HEK293 (cell line): Measurements from ENCODE around the gene INSIG2.
A peak's percentile ranks its signal among the peaks of the same experiment; 100 is the strongest.

Experiments
- BCL11A ChIP-seq: fragments of 450-650 bp; formaldehyde crosslinking; IDR thresholded peaks from 2 replicates; pipeline ENCODE4 v1.5.1; 2016; ENCODE audit warnings: low read depth, missing biosample characterization, missing genetic modification characterization
- GLI2 ChIP-seq: fragments of 450-650 bp; formaldehyde crosslinking; IDR thresholded peaks from 2 replicates; pipeline ENCODE4; 2017; ENCODE audit warnings: missing biosample characterization, missing genetic modification characterization, low read depth, borderline replicate concordance
- KLF1 ChIP-seq: fragments of 450-650 bp; formaldehyde crosslinking; IDR thresholded peaks from 2 replicates; pipeline ENCODE4 v1.5.1; 2016; ENCODE audit warnings: missing biosample characterization, missing genetic modification characterization
- KLF7 ChIP-seq: fragments of 450-650 bp; formaldehyde crosslinking; IDR thresholded peaks from 2 replicates; pipeline ENCODE4 v1.5.1; 2016; ENCODE audit warnings: missing biosample characterization, missing genetic modification characterization, borderline replicate concordance
- KLF8 ChIP-seq: fragments of 450-650 bp; formaldehyde crosslinking; IDR thresholded peaks from 2 replicates; pipeline ENCODE4 v1.5.1; 2016; ENCODE audit warnings: missing biosample characterization, missing genetic modification characterization
- OSR2 ChIP-seq: fragments of 450-650 bp; formaldehyde crosslinking; IDR thresholded peaks from 2 replicates; pipeline ENCODE4 v1.5.1; 2016; ENCODE audit warnings: missing biosample characterization, missing genetic modification characterization
- REPIN1 ChIP-seq: fragments of 450-650 bp; formaldehyde crosslinking; IDR thresholded peaks from 2 replicates; pipeline ENCODE4 v1.5.1; 2017; ENCODE audit warnings: missing biosample characterization, missing genetic modification characterization, low read depth
- SP2 ChIP-seq: fragments of 450-650 bp; formaldehyde crosslinking; IDR thresholded peaks from 2 replicates; pipeline ENCODE4 v1.5.1; 2016; ENCODE audit warnings: missing biosample characterization, missing genetic modification characterization
- ZBTB1 ChIP-seq: fragments of 450-650 bp; formaldehyde crosslinking; IDR thresholded peaks from 2 replicates; pipeline ENCODE4 v1.5.1; 2016; ENCODE audit warnings: missing biosample characterization, missing genetic modification characterization
- ZBTB17 ChIP-seq: fragments of 450-650 bp; formaldehyde crosslinking; IDR thresholded peaks from 2 replicates; pipeline ENCODE4 v1.5.1; 2016; ENCODE audit warnings: missing biosample characterization, missing genetic modification characterization
- ZEB2 ChIP-seq: fragments of 450-650 bp; formaldehyde crosslinking; IDR thresholded peaks from 2 replicates; pipeline ENCODE4 v1.5.1; 2016; ENCODE audit warnings: missing biosample characterization, missing genetic modification characterization
- ZFHX2 ChIP-seq: fragments of 450-650 bp; formaldehyde crosslinking; conservative IDR thresholded peaks from 2 replicates; pipeline ENCODE4 v1.5.1; 2016; ENCODE audit warnings: missing biosample characterization, missing genetic modification characterization
- ZFP3 ChIP-seq: fragments of 450-650 bp; formaldehyde crosslinking; IDR thresholded peaks from 2 replicates; pipeline ENCODE4 v1.5.1; 2016; ENCODE audit warnings: low read depth, missing biosample characterization, missing genetic modification characterization
- ZNF140 ChIP-seq: fragments of 450-650 bp; formaldehyde crosslinking; IDR thresholded peaks from 2 replicates; pipeline ENCODE4 v1.5.1; 2016; ENCODE audit warnings: missing biosample characterization, missing genetic modification characterization
- ZNF155 ChIP-seq: fragments of 450-650 bp; formaldehyde crosslinking; IDR thresholded peaks from 2 replicates; pipeline ENCODE4 v1.5.1; 2016; ENCODE audit warnings: missing biosample characterization, missing genetic modification characterization
- ZNF398 ChIP-seq: fragments of 450-650 bp; formaldehyde crosslinking; IDR thresholded peaks from 2 replicates; pipeline ENCODE4 v1.5.1; 2017; ENCODE audit warnings: missing biosample characterization, missing genetic modification characterization
- ZNF544 ChIP-seq: fragments of 450-650 bp; formaldehyde crosslinking; IDR thresholded peaks from 2 replicates; pipeline ENCODE4 v1.5.0; 2017; ENCODE audit warnings: missing biosample characterization, missing genetic modification characterization
- ZNF560 ChIP-seq: fragments of 450-650 bp; formaldehyde crosslinking; IDR thresholded peaks from 2 replicates; pipeline ENCODE4 v1.5.1; 2017; ENCODE audit warnings: missing biosample characterization, missing genetic modification characterization, borderline replicate concordance
- ZNF585B ChIP-seq: fragments of 450-650 bp; formaldehyde crosslinking; IDR thresholded peaks from 2 replicates; pipeline ENCODE4 v1.5.1; 2016; ENCODE audit warnings: missing biosample characterization, missing genetic modification characterization
- ZNF600 ChIP-seq: fragments of 450-650 bp; formaldehyde crosslinking; IDR thresholded peaks from 2 replicates; pipeline ENCODE4 v1.5.1; 2016; ENCODE audit warnings: missing biosample characterization, missing genetic modification characterization
- ZNF621 ChIP-seq: fragments of 450-650 bp; formaldehyde crosslinking; IDR thresholded peaks from 2 replicates; pipeline ENCODE4 v1.5.1; 2017; ENCODE audit warnings: missing biosample characterization, missing genetic modification characterization
- ZNF658 ChIP-seq: fragments of 450-650 bp; formaldehyde crosslinking; IDR thresholded peaks from 2 replicates; pipeline ENCODE4; 2016; ENCODE audit warnings: missing biosample characterization, missing genetic modification characterization
- ZNF701 ChIP-seq: fragments of 450-650 bp; formaldehyde crosslinking; IDR thresholded peaks from 2 replicates; pipeline ENCODE4 v1.5.1; 2016; ENCODE audit warnings: missing biosample characterization, missing genetic modification characterization
- ZNF707 ChIP-seq: fragments of 450-650 bp; formaldehyde crosslinking; IDR thresholded peaks from 2 replicates; pipeline ENCODE4 v1.5.1; 2016; ENCODE audit warnings: missing biosample characterization, missing genetic modification characterization
- ZNF830 ChIP-seq: fragments of 450-650 bp; IDR thresholded peaks from 2 replicates; pipeline ENCODE4 v1.5.0; 2018; ENCODE audit warnings: missing biosample characterization, missing genetic modification characterization, low read depth, mild to moderate bottlenecking, moderate library complexity
- TF ChIP-seq, protein P1 (sequence below): fragments of 450-650 bp; formaldehyde crosslinking; IDR thresholded peaks from 2 replicates; pipeline ENCODE4 v1.5.1; 2016; ENCODE audit warnings: missing biosample characterization, missing genetic modification characterization
- TF ChIP-seq, protein P2 (sequence below): fragments of 450-650 bp; formaldehyde crosslinking; conservative IDR thresholded peaks from 2 replicates; pipeline ENCODE4 v1.5.1; 2016; ENCODE audit warnings: low read depth, missing biosample characterization, missing genetic modification characterization
- TF ChIP-seq, protein P3 (sequence below): fragments of 450-650 bp; formaldehyde crosslinking; IDR thresholded peaks from 2 replicates; pipeline ENCODE4 v1.5.1; 2016; ENCODE audit warnings: missing biosample characterization, missing genetic modification characterization
- TF ChIP-seq, protein P4 (sequence below): fragments of 450-650 bp; formaldehyde crosslinking; IDR thresholded peaks from 2 replicates; pipeline ENCODE4 v1.5.1; 2017; ENCODE audit warnings: missing biosample characterization, mild to moderate bottlenecking, missing genetic modification characterization, moderate library complexity

Gene INSIG2

GRCh38 chr2:118112771-118113334 is 24.6 kb downstream of the INSIG2 start (continued):
- TF ChIP-seq REPIN1 (tag by site-specific recombination): no peak
- TF ChIP-seq ZNF658 (tag by site-specific recombination): no peak
- no peak for TF ChIP-seq ZNF830 (tag by site-specific recombination)
- peak; percentile 44; the same call in 1 of the 2 replicates for TF ChIP-seq KLF8 (tag by site-specific recombination)
- TF ChIP-seq ZNF140 (tag by site-specific recombination): no peak
- 0 out of 2 replicates have a peak, but pooled peaks have one; percentile 33 for TF ChIP-seq ZEB2 (tag by site-specific recombination)
- no peak for TF ChIP-seq KLF7 (tag by site-specific recombination)
- TF ChIP-seq ZNF155: no peak
- no peak for TF ChIP-seq SP2 (tag by site-specific recombination)
- 0 out of 2 replicates have a peak, but pooled peaks have one; percentile 6 for TF ChIP-seq ZFHX2 (tag by site-specific recombination)
- no peak for TF ChIP-seq ZFP3 (tag by site-specific recombination)
- TF ChIP-seq ZNF398: 0 out of 2 replicates have a peak, but pooled peaks have one; percentile 26
- no peak for TF ChIP-seq GLI2
- no peak for TF ChIP-seq ZBTB1 (tag by site-specific recombination)
- no peak for TF ChIP-seq ZBTB17 (tag by site-specific recombination)
- 0 out of 2 replicates have a peak, but pooled peaks have one; percentile 36 for TF ChIP-seq ZNF600 (tag by site-specific recombination)
- TF ChIP-seq BCL11A (tag by site-specific recombination): no peak
- no peak for TF ChIP-seq ZNF544 (tag by site-specific recombination)
- peak; percentile 80 for TF ChIP-seq OSR2 (tag by site-specific recombination)
- no peak for TF ChIP-seq KLF1 (tag by site-specific recombination)
- TF ChIP-seq, protein P1, sequence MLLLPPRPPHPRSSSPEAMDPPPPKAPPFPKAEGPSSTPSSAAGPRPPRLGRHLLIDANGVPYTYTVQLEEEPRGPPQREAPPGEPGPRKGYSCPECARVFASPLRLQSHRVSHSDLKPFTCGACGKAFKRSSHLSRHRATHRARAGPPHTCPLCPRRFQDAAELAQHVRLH (tag by site-specific recombination): no peak
- TF ChIP-seq, protein P2, sequence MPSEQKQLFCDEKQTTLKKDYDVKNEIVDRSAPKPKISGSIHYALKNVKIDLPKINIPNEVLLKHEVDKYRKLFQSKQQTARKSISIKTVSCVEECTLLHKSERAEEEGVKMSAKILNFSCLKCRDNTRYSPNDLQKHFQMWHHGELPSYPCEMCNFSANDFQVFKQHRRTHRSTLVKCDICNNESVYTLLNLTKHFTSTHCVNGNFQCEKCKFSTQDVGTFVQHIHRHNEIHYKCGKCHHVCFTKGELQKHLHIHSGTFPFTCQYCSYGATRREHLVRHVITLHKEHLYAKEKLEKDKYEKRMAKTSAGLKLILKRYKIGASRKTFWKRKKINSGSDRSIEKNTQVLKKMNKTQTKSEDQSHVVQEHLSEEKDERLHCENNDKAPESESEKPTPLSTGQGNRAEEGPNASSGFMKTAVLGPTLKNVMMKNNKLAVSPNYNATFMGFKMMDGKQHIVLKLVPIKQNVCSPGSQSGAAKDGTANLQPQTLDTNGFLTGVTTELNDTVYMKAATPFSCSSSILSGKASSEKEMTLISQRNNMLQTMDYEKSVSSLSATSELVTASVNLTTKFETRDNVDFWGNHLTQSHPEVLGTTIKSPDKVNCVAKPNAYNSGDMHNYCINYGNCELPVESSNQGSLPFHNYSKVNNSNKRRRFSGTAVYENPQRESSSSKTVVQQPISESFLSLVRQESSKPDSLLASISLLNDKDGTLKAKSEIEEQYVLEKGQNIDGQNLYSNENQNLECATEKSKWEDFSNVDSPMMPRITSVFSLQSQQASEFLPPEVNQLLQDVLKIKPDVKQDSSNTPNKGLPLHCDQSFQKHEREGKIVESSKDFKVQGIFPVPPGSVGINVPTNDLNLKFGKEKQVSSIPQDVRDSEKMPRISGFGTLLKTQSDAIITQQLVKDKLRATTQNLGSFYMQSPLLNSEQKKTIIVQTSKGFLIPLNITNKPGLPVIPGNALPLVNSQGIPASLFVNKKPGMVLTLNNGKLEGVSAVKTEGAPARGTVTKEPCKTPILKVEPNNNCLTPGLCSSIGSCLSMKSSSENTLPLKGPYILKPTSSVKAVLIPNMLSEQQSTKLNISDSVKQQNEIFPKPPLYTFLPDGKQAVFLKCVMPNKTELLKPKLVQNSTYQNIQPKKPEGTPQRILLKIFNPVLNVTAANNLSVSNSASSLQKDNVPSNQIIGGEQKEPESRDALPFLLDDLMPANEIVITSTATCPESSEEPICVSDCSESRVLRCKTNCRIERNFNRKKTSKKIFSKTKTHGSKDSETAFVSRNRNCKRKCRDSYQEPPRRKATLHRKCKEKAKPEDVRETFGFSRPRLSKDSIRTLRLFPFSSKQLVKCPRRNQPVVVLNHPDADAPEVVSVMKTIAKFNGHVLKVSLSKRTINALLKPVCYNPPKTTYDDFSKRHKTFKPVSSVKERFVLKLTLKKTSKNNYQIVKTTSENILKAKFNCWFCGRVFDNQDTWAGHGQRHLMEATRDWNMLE (tag by site-specific recombination): no peak
- TF ChIP-seq, protein P3, sequence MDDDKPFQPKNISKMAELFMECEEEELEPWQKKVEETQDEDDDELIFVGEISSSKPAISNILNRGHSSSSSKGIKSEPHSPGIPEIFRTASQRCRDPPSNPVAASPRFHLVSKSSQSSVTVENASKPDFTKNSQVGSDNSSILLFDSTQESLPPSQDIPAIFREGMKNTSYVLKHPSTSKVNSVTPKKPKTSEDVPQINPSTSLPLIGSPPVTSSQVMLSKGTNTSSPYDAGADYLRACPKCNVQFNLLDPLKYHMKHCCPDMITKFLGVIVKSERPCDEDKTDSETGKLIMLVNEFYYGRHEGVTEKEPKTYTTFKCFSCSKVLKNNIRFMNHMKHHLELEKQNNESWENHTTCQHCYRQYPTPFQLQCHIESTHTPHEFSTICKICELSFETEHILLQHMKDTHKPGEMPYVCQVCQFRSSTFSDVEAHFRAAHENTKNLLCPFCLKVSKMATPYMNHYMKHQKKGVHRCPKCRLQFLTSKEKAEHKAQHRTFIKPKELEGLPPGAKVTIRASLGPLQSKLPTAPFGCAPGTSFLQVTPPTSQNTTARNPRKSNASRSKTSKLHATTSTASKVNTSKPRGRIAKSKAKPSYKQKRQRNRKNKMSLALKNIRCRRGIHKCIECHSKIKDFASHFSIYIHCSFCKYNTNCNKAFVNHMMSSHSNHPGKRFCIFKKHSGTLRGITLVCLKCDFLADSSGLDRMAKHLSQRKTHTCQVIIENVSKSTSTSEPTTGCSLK (tag by site-specific recombination): no peak
- no peak for TF ChIP-seq ZNF560 (tag by site-specific recombination)
- no peak for TF ChIP-seq ZNF701 (tag by site-specific recombination)
- TF ChIP-seq, protein P4, sequence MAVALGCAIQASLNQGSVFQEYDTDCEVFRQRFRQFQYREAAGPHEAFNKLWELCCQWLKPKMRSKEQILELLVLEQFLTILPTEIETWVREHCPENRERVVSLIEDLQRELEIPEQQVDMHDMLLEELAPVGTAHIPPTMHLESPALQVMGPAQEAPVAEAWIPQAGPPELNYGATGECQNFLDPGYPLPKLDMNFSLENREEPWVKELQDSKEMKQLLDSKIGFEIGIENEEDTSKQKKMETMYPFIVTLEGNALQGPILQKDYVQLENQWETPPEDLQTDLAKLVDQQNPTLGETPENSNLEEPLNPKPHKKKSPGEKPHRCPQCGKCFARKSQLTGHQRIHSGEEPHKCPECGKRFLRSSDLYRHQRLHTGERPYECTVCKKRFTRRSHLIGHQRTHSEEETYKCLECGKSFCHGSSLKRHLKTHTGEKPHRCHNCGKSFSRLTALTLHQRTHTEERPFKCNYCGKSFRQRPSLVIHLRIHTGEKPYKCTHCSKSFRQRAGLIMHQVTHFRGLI (tag by site-specific recombination): no peak
- no peak for TF ChIP-seq ZNF621 (tag by site-specific recombination)
- no peak for TF ChIP-seq ZNF707 (tag by site-specific recombination)
- no peak for TF ChIP-seq ZNF585B (tag by site-specific recombination)
